Gastrocnemius medialis (tissue), 4 donors: ENCODE results near the gene NFIA. TPM values are rescaled to one million over a fixed set of nuclear protein-coding genes. Genes with fewer than 3 reads are reported as not detected.

Source experiments
- ATAC-seq, 2 donors: fragments of 150-250 bp; one replicate each; pipeline ENCODE4 v1.9.1; 2016
- DNase-seq, 2 donors: peaks; one replicate each; pipeline ENCODE4 v3.0.0-alpha.2; 2019
- H3K27ac ChIP-seq, 4 donors: fragments of 200-600 bp; sonication (generic); 1 replicate in 1 of 4; 2 replicates in 3 of 4; pipeline ENCODE4 v1.5.1; 2016 to 2018; ENCODE audit warnings: mild to moderate bottlenecking in 2 of 4, moderate library complexity in 1 of 4
- H3K27me3 ChIP-seq, 3 donors: fragments of 200-600 bp; sonication (generic) in 2 of 3; 1 replicate in 1 of 3; 2 replicates in 2 of 3; pipeline versions ENCODE4 v1.5.1 to v1.6.0; 2016 to 2019; ENCODE audit warnings: mild to moderate bottlenecking in 1 of 3, moderate library complexity in 1 of 3
- H3K36me3 ChIP-seq, 2 donors: fragments of 200-600 bp; sonication (generic) in 1 of 2; one replicate each; pipeline ENCODE4 v1.5.1; 2017 to 2018
- H3K4me1 ChIP-seq, 2 donors: fragments of 200-600 bp; sonication (generic) in 1 of 2; one replicate each; pipeline ENCODE4 v1.5.1; 2016 to 2017; ENCODE audit warnings: mild to moderate bottlenecking in 2 of 2
- H3K4me3 ChIP-seq, 4 donors: fragments of 200-600 bp; sonication (generic) in 3 of 4; 1 replicate in 1 of 4; 2 replicates in 3 of 4; pipeline ENCODE4 v1.5.1; 2016 to 2019; ENCODE audit warnings: mild to moderate bottlenecking in 2 of 4
- H3K9me3 ChIP-seq, 3 donors: fragments of 200-600 bp; sonication (generic) in 2 of 3; 1 replicate in 1 of 3; 2 replicates in 2 of 3; pipeline ENCODE4 v1.5.1; 2016 to 2019
- CTCF ChIP-seq, 5 experiments: fragments of 450-650 bp in 3 of 5; fragments of 200-600 bp in 2 of 5; sonication (generic) in 2 of 5; IDR thresholded peaks in 4 of 5; conservative IDR thresholded peaks in 1 of 5; 1 replicate in 4 of 5; 2 replicates in 1 of 5; pipeline ENCODE4 v1.5.1; 2016 to 2019; ENCODE audit warnings: antibody characterized with exemption in 5 of 5, mild to moderate bottlenecking in 3 of 5, moderate library complexity in 3 of 5
- POLR2A ChIP-seq, 2 donors: fragments of 450-650 bp; IDR thresholded peaks; one replicate each; pipeline ENCODE4 v1.6.1; 2017; ENCODE audit warnings: antibody characterized with exemption in 2 of 2, mild to moderate bottlenecking in 2 of 2, moderate library complexity in 2 of 2
- in situ Hi-C, 4 donors: fragments of 200-750 bp; cut with MboI; loops; one replicate each; pipeline versions ENCODE4 v1.15.0 to v1.8.0; 2017; ENCODE audit warnings: low sequenced_read_pairs in 4 of 4
- intact Hi-C: fragments of 100-400 bp; cut with DNase I; formaldehyde crosslinking; loops from one replicate; pipeline ENCODE4 v1.15.1; 2023; ENCODE audit warnings: low total_unique reads
- total RNA-seq, 4 donors: library from RNA; depleted of rRNA; stranded (reverse); fragments of >200 nt; gene quantifications; one replicate each; pipeline versions ENCODE4 v1.1.0 to v1.2.3, GENCODE V29; 2016

NFIA gene
- total RNA-seq, 4 donors from 2014 or later = 12.9 to 27.0 (median 26.6) TPM

- no peak overlapping the region for H3K4me3 ChIP-seq
- no peaks in the 10 kb centered on the region for H3K27me3 ChIP-seq
- ATAC-seq (no peak), DNase-seq (no peak)
- in situ Hi-C loops = no loop called here
- H3K36me3 ChIP-seq = no peaks in the 10 kb centered on the region
- no peak overlapping the region for H3K27ac ChIP-seq
- no peaks in the 10 kb centered on the region for H3K9me3 ChIP-seq
- intact Hi-C loops = no loop called here
- peaks cover 21 to 40% of the 10 kb centered on the region in 2 donors for H3K4me1 ChIP-seq
- TF ChIP-seq CTCF (IDR thresholded peaks at IDR 0.05 in 4 of 5, conservative IDR thresholded peaks at IDR 0.05 in 1 of 5) (no peak), POLR2A (IDR thresholded peaks at IDR 0.05) (no peak)
Observed at GRCh38 chr1:61193808-61194207, 111.4 kb downstream of the NFIA start.

- Histone ChIP-seq H3K27me3 (no peaks in the 10 kb centered on the region), H3K4me1 (peaks cover 34 to 46% of the 10 kb centered on the region in 2 donors), H3K9me3 (no peaks in the 10 kb centered on the region), H3K36me3 (no peaks in the 10 kb centered on the region), H3K27ac (no peak overlapping the region), H3K4me3 (no peak overlapping the region)
- ATAC-seq = no peak
- in situ Hi-C loops (no loop called here), intact Hi-C loops (no loop called here)
- TF ChIP-seq POLR2A (IDR thresholded peaks at IDR 0.05) = no peak
- TF ChIP-seq CTCF (IDR thresholded peaks at IDR 0.05 in 4 of 5, conservative IDR thresholded peaks at IDR 0.05 in 1 of 5) = no peak
- DNase-seq = no peak
Observed at GRCh38 chr1:61198554-61198953, 116.2 kb downstream of the NFIA start.

- H3K27ac ChIP-seq = peak overlapping the region in 2 of 4 donors; percentile 10 to 46
- H3K27me3 ChIP-seq = no peaks in the 10 kb centered on the region
- peaks cover 31 to 42% of the 10 kb centered on the region in 2 donors for H3K4me1 ChIP-seq
- no peaks in the 10 kb centered on the region for H3K9me3 ChIP-seq
- DNase-seq (no peak), ATAC-seq (no peak)
- no peak overlapping the region for H3K4me3 ChIP-seq
- in situ Hi-C loops = no loop called here
- no peak for TF ChIP-seq POLR2A (IDR thresholded peaks at IDR 0.05)
- no peak for TF ChIP-seq CTCF (IDR thresholded peaks at IDR 0.05 in 4 of 5, conservative IDR thresholded peaks at IDR 0.05 in 1 of 5)
- H3K36me3 ChIP-seq = no peaks in the 10 kb centered on the region
- intact Hi-C loops = no loop called here
Observed at GRCh38 chr1:61201035-61201434, 118.7 kb downstream of the NFIA start.

- peak; percentile 60 for ATAC-seq
- H3K27me3 ChIP-seq = no peaks in the 10 kb centered on the region
- no peak for TF ChIP-seq POLR2A (IDR thresholded peaks at IDR 0.05)
- no peak for TF ChIP-seq CTCF (IDR thresholded peaks at IDR 0.05 in 4 of 5, conservative IDR thresholded peaks at IDR 0.05 in 1 of 5)
- peak overlapping the region; percentile 60 to 80 (median 74) for H3K27ac ChIP-seq
- DNase-seq = no peak
- no peaks in the 10 kb centered on the region for H3K36me3 ChIP-seq
- H3K4me1 ChIP-seq = peaks cover 28 to 42% of the 10 kb centered on the region in 2 donors
- intact Hi-C loops = no loop called here
- in situ Hi-C loops = no loop called here
- peak overlapping the region; percentile 36 to 56 (median 40) for H3K4me3 ChIP-seq
- no peaks in the 10 kb centered on the region for H3K9me3 ChIP-seq
Observed at GRCh38 chr1:61202854-61203598, 120.7 kb downstream of the NFIA start.
